CD8-positive, alpha-beta memory T cell (primary cell): Measurements from ENCODE around the gene CAMK1D. TPM values are rescaled to one million over a fixed set of nuclear protein-coding genes. Genes with fewer than 3 reads are reported as not detected.
"Not testable (repeated sequence)": the region's sequence is repeated elsewhere in the genome, so short reads cannot be mapped to it uniquely, and the experiment has no call there.

Source experiments
- CTCF ChIA-PET: fragments of 350-600 bp; sonication (Branson Sonifier 250); formaldehyde crosslinking; loops from one replicate; lab custom pipeline; 2021; ENCODE audit warnings: antibody characterized with exemption; lab: Charles Lee
- POLR2A ChIA-PET: fragments of 350-600 bp; sonication (Branson Sonifier 250); formaldehyde crosslinking; loops from one replicate; lab custom pipeline; 2021; ENCODE audit warnings: antibody characterized with exemption; lab: Charles Lee
- DNase-seq, 5 donors: peaks; one replicate each; pipeline versions ENCODE4 v3.0.0 to v3.0.0-alpha.2; 2020 to 2022; ENCODE audit warnings: mixed read lengths in 1 of 5
- H3K27ac ChIP-seq: one replicate; pipeline ENCODE4 v1.7.0; 2013; ENCODE audit warnings: low read depth, mild to moderate bottlenecking, low read length, moderate library complexity
- H3K27me3 ChIP-seq: 2 replicates; pipeline ENCODE4 v1.7.0; 2013; ENCODE audit warnings: low read length, mild to moderate bottlenecking; ENCODE audit not compliant: insufficient read depth, poor library complexity, severe bottlenecking
- H3K36me3 ChIP-seq: 2 replicates; pipeline ENCODE4 v1.7.0; 2013; ENCODE audit warnings: mild to moderate bottlenecking, low read length, moderate library complexity; ENCODE audit not compliant: insufficient read depth
- H3K4me1 ChIP-seq: 2 replicates; pipeline ENCODE4 v1.7.0; 2013; ENCODE audit warnings: mild to moderate bottlenecking, low read length, moderate library complexity; ENCODE audit not compliant: insufficient read depth
- H3K4me3 ChIP-seq: 2 replicates; pipeline ENCODE4 v1.7.0; 2013; ENCODE audit warnings: mild to moderate bottlenecking, low read length
- H3K9me3 ChIP-seq: 2 replicates; pipeline ENCODE4 v1.7.0; 2013; ENCODE audit warnings: mild to moderate bottlenecking, low read length
- H3K27ac Mint-ChIP-seq, 8 donors: one replicate each; pipeline ENCODE4 v1.8.0; 2020 to 2021; ENCODE audit warnings: mixed read lengths in 8 of 8, mild to moderate bottlenecking in 6 of 8, inconsistent platforms in 3 of 8, moderate library complexity in 3 of 8
- H3K27me3 Mint-ChIP-seq, 2 donors: one replicate each; pipeline ENCODE4 v1.8.0; 2020 to 2021; ENCODE audit warnings: mixed read lengths in 2 of 2, mild to moderate bottlenecking in 1 of 2, moderate library complexity in 1 of 2
- H3K36me3 Mint-ChIP-seq, 3 donors: one replicate each; pipeline ENCODE4 v1.8.0; 2020 to 2021; ENCODE audit warnings: mixed read lengths in 3 of 3, inconsistent platforms in 1 of 3, mild to moderate bottlenecking in 1 of 3
- H3K4me1 Mint-ChIP-seq, 3 donors: one replicate each; pipeline ENCODE4 v1.8.0; 2020 to 2021; ENCODE audit warnings: mixed read lengths in 3 of 3, inconsistent platforms in 1 of 3, mild to moderate bottlenecking in 1 of 3
- H3K4me3 Mint-ChIP-seq, 7 donors: one replicate each; pipeline ENCODE4 v1.8.0; 2020 to 2021; ENCODE audit warnings: mixed read lengths in 7 of 7, mild to moderate bottlenecking in 6 of 7, moderate library complexity in 4 of 7, inconsistent platforms in 2 of 7
- H3K9me3 Mint-ChIP-seq, 5 donors: one replicate each; pipeline ENCODE4 v1.8.0; 2020 to 2022; ENCODE audit warnings: mixed read lengths in 5 of 5, mild to moderate bottlenecking in 3 of 5, moderate library complexity in 2 of 5, inconsistent platforms in 1 of 5
- polyA plus RNA-seq: library from polyadenylated mRNA; unstranded; fragments of 300-500 nt; fragmentation: Illumina TruSeq; gene quantifications from one replicate; pipeline ENCODE4 v1.2.3, GENCODE V29; 2021
- total RNA-seq, 2 experiments: library from RNA; stranded (reverse); gene quantifications; one replicate each; pipeline ENCODE4 v1.2.3, GENCODE V29; 2021

CAMK1D gene
- total and polyA plus RNA-seq, 3 experiments from 2014 or later: 8.9 to 15.1 (median 10.0) TPM

GRCh38 chr10:12333380-12334185 is 15.8 kb upstream of the CAMK1D start:
- H3K27ac ChIP-seq: no peak overlapping the region
- Mint-ChIP-seq H3K27me3 (no peaks in the 10 kb centered on the region), H3K4me3 (peak overlapping the region in 3 of 7 donors; percentile 1 to 61 (median 38)), H3K9me3 (no peaks in the 10 kb centered on the region), H3K27ac (peak overlapping the region in 3 of 8 donors; percentile 51 to 86 (median 74)), H3K4me1 (peaks cover 11% of the 10 kb centered on the region in 3 donors), H3K36me3 (no peaks in the 10 kb centered on the region)
- CTCF ChIA-PET: no interaction called here
- H3K4me3 ChIP-seq: no peak overlapping the region
- H3K27me3 ChIP-seq: no peaks in the 10 kb centered on the region
- no peaks in the 10 kb centered on the region for H3K9me3 ChIP-seq
- H3K36me3 ChIP-seq: no peaks in the 10 kb centered on the region
- H3K4me1 ChIP-seq: no peaks in the 10 kb centered on the region
- peak in 2 of 5 donors; percentile 12 for DNase-seq
- POLR2A ChIA-PET: interaction anchor here (0.5 kb wide), 1 partner anchor 8 kb away, joined by 5 read pairs; no protein-coding TSS in a partner anchor

GRCh38 chr10:12334186-12334530 is 15.2 kb upstream of the CAMK1D start:
- H3K27ac Mint-ChIP-seq: peak overlapping the region in 2 of 8 donors; percentile 74 to 86
- ChIA-PET CTCF (no interaction called here), POLR2A (interaction anchor here (0.5 kb wide), 1 partner anchor 9 kb away, joined by 5 read pairs; no protein-coding TSS in a partner anchor)
- H3K4me3 Mint-ChIP-seq: peak overlapping the region in 1 of 7 donors; percentile 1
- H3K36me3 Mint-ChIP-seq: no peaks in the 10 kb centered on the region
- no peak overlapping the region for H3K4me3 ChIP-seq
- no peaks in the 10 kb centered on the region for H3K27me3 Mint-ChIP-seq
- H3K36me3 ChIP-seq: no peaks in the 10 kb centered on the region
- H3K9me3 ChIP-seq: no peaks in the 10 kb centered on the region
- H3K27me3 ChIP-seq: no peaks in the 10 kb centered on the region
- H3K4me1 ChIP-seq: no peaks in the 10 kb centered on the region
- no peak for DNase-seq
- peaks cover 11% of the 10 kb centered on the region in 3 donors for H3K4me1 Mint-ChIP-seq
- H3K27ac ChIP-seq: no peak overlapping the region
- H3K9me3 Mint-ChIP-seq: no peaks in the 10 kb centered on the region

- H3K36me3 ChIP-seq, H3K9me3 ChIP-seq, H3K27ac ChIP-seq, H3K27me3 Mint-ChIP-seq, H3K4me3 Mint-ChIP-seq, H3K4me1 ChIP-seq, H3K27me3 ChIP-seq, H3K9me3 Mint-ChIP-seq, POLR2A ChIA-PET, DNase-seq, H3K27ac Mint-ChIP-seq, H3K36me3 Mint-ChIP-seq, H3K4me3 ChIP-seq: not testable (repeated sequence)
- CTCF ChIA-PET: interaction anchor here (0.8 kb wide), 1 partner anchor 8 kb away, joined by 3 read pairs; no protein-coding TSS in a partner anchor
- H3K4me1 Mint-ChIP-seq: peaks cover 11% of the 10 kb centered on the region in 3 donors
Observed at GRCh38 chr10:12335169-12335568, 14.2 kb upstream of the CAMK1D start.

GRCh38 chr10:12337453-12338372 is 11.6 kb upstream of the CAMK1D start:
- no peaks in the 10 kb centered on the region for H3K27me3 Mint-ChIP-seq
- CTCF ChIA-PET: no interaction called here

GRCh38 chr10:12338981-12339380 is 10.4 kb upstream of the CAMK1D start:
- Mint-ChIP-seq H3K27ac (no peak overlapping the region), H3K36me3 (peaks cover 0 to 3% (median 0%) of the 10 kb centered on the region in 3 donors), H3K4me1 (peaks cover 2 to 3% (median 3%) of the 10 kb centered on the region in 3 donors), H3K27me3 (no peaks in the 10 kb centered on the region), H3K9me3 (peaks cover 0 to 5% (median 2%) of the 10 kb centered on the region in 5 donors), H3K4me3 (no peak overlapping the region)
- Histone ChIP-seq H3K4me1 (no peaks in the 10 kb centered on the region), H3K27me3 (no peaks in the 10 kb centered on the region), H3K4me3 (no peak overlapping the region), H3K9me3 (no peaks in the 10 kb centered on the region), H3K27ac (no peak overlapping the region), H3K36me3 (no peaks in the 10 kb centered on the region)
- ChIA-PET CTCF (no interaction called here), POLR2A (no interaction called here)
- DNase-seq: no peak

More at GRCh38 chr10:12337453-12338372, 11.6 kb upstream of the CAMK1D start:
- H3K27ac ChIP-seq: no peak overlapping the region
- no peak overlapping the region for H3K4me3 ChIP-seq
- H3K36me3 ChIP-seq: no peaks in the 10 kb centered on the region
- no peaks in the 10 kb centered on the region for H3K9me3 ChIP-seq
- H3K4me1 ChIP-seq: no peaks in the 10 kb centered on the region
- H3K36me3 Mint-ChIP-seq: peaks cover 0 to under 1% (median 0%) of the 10 kb centered on the region in 3 donors
- peak overlapping the region in 1 of 8 donors; percentile 4 for H3K27ac Mint-ChIP-seq
- H3K27me3 ChIP-seq: no peaks in the 10 kb centered on the region
- H3K9me3 Mint-ChIP-seq: peaks cover 0 to under 1% (median 0%) of the 10 kb centered on the region in 5 donors
- peaks cover 11% of the 10 kb centered on the region in 3 donors for H3K4me1 Mint-ChIP-seq
- DNase-seq: no peak
- H3K4me3 Mint-ChIP-seq: no peak overlapping the region
- POLR2A ChIA-PET: no interaction called here

GRCh38 chr10:12340371-12340770 is 9.0 kb upstream of the CAMK1D start:
- CTCF ChIA-PET: no interaction called here
- Histone ChIP-seq H3K27me3 (no peaks in the 10 kb centered on the region), H3K27ac (no peak overlapping the region), H3K4me1 (no peaks in the 10 kb centered on the region), H3K9me3 (no peaks in the 10 kb centered on the region), H3K36me3 (no peaks in the 10 kb centered on the region), H3K4me3 (no peak overlapping the region)
- Mint-ChIP-seq H3K4me3 (no peak overlapping the region), H3K36me3 (peaks cover 0 to 3% (median 0%) of the 10 kb centered on the region in 3 donors), H3K27me3 (no peaks in the 10 kb centered on the region), H3K4me1 (peaks cover 0 to 4% (median 3%) of the 10 kb centered on the region in 3 donors), H3K27ac (no peak overlapping the region), H3K9me3 (peaks cover 0 to 5% (median 2%) of the 10 kb centered on the region in 5 donors)
- POLR2A ChIA-PET: no interaction called here
- no peak for DNase-seq

GRCh38 chr10:12340937-12341336 is 8.4 kb upstream of the CAMK1D start:
- no peak for DNase-seq
- no peak overlapping the region for H3K4me3 Mint-ChIP-seq
- CTCF ChIA-PET: no interaction called here
- Histone ChIP-seq H3K9me3 (no peaks in the 10 kb centered on the region), H3K36me3 (no peaks in the 10 kb centered on the region), H3K4me3 (no peak overlapping the region), H3K27ac (no peak overlapping the region), H3K27me3 (no peaks in the 10 kb centered on the region), H3K4me1 (no peaks in the 10 kb centered on the region)
- H3K9me3 Mint-ChIP-seq: peaks cover 0 to 5% (median 2%) of the 10 kb centered on the region in 5 donors
- peaks cover 0 to 3% (median 0%) of the 10 kb centered on the region in 3 donors for H3K36me3 Mint-ChIP-seq
- peak overlapping the region in 1 of 8 donors; percentile 3 for H3K27ac Mint-ChIP-seq
- no peaks in the 10 kb centered on the region for H3K27me3 Mint-ChIP-seq
- POLR2A ChIA-PET: no interaction called here
- peaks cover 0 to 4% (median 3%) of the 10 kb centered on the region in 3 donors for H3K4me1 Mint-ChIP-seq
